Urothelium cell line (cell line): ENCODE data around the gene TPCN1.

Experiments
- DNase-seq: peaks from one replicate; pipeline ENCODE4 v3.0.0; 2011; ENCODE audit warnings: low spot score, mixed read lengths
- FAIRE-seq: peaks from 2 replicates; lab custom pipeline; 2011; peaks lifted over from hg19 to GRCh38; lab: Jason Lieb, UNC

The TPCN1 gene

DNA sequence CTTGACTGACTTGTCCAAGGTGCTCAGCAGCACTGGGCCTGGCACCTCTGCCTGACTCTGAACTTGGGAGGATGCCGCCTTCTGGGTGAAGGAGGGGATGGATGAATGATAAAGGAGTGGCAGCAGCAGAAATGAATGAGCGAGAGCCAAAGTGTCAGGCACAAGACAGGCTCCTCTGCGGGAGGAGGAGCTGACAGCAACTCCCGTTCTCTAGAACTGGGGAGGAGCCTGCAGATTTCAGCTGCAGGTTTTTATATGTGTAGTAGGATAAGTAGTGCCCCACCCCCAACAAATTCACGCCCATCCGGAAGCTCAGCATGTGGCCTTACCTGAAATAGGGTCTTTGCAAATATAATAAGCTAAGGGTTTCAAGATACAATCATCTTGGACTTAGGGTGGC, 80.5 kb downstream of the TPCN1 start:
- no peak for FAIRE-seq
- no peak for DNase-seq

DNA sequence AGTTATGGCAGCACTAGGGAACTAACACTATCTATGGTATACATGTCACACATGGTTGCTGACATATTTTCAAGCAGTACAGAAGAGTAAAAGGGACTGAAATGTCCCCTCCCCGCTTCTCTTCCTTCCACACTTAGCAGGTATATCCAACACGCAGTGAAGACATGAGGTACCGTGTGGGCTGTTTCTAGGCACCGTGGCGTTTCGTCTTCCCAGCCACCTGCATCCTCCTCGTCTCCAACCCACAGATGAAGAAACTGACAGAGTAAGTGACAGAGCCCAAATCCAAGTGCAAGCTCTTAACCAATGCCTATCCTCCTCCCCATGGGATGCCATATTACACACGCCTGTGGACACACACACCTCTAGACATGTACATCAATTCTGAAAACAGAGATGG, 81.2 kb downstream of the TPCN1 start:
- no peak for FAIRE-seq

GRCh38 chr12:113302886-113303640, 81.8 kb downstream of the TPCN1 start:
- FAIRE-seq (peak; percentile 61), DNase-seq (no peak)

More for the DNA sequence above, 81.2 kb downstream of the TPCN1 start:
- DNase-seq = no peak

DNA sequence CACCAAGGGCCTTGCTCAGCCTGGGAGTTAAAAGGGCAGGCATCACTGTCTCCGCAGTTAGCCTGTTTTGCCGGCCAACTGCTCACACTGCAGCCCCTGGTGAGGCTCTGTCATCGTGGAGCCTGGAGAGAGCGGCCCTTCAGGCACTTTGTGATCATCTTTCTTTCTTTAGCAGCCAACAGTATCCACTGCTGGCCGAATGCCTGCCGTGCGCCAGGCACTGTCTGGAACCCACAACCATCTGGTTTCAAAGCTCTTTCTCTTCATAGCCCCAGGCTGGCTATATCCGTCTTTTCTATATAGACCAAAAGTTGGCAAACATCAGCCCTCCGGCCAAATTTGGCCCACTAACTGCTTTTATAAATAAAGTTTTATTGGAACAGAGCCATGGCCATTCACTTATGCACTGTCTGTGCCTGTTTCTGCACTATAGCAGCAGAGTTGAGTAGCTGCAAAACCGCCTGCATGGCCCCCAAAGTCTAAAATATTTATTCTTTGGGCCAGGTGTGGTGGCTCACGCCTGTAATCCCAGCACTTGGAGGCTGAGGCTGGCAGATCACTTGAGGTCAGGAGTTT, 84.1 kb downstream of the TPCN1 start:
- DNase-seq (no peak), FAIRE-seq (no peak)

DNA sequence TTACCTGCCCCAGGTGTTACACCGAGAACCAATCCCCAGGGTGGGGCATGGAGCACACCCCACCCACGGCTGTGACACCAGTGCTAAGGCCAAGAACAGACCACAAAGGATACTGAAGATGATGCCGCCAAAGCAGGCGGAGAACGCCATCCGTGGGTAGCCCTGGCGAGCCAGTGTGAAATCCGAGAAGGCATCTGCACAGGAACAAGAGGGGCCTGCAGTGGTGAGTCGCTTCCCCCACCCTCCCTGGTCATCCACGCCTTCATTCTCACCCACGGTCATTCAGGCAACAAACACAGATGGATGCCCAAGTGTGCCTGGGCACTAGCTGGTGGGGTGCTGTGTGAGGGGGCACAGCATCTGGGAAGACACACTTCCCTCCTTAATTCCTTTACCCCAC, 85.1 kb downstream of the TPCN1 start:
- FAIRE-seq (no peak), DNase-seq (no peak)

GRCh38 chr12:113310489-113310888, 89.2 kb downstream of the TPCN1 start:
- DNase-seq = no peak
- no peak for FAIRE-seq

- no peak for DNase-seq
Measured at GRCh38 chr12:113314121-113314529, 92.9 kb downstream of the TPCN1 start.

GRCh38 chr12:113315358-113315757, 94.1 kb downstream of the TPCN1 start:
- FAIRE-seq (no peak), DNase-seq (no peak)

More at GRCh38 chr12:113314121-113314529, 92.9 kb downstream of the TPCN1 start:
- FAIRE-seq = no peak

GRCh38 chr12:113316155-113316554, 94.9 kb downstream of the TPCN1 start:
- FAIRE-seq (no peak), DNase-seq (no peak)

- FAIRE-seq = no peak
Measured at GRCh38 chr12:113317122-113317521, 95.9 kb downstream of the TPCN1 start.

DNA sequence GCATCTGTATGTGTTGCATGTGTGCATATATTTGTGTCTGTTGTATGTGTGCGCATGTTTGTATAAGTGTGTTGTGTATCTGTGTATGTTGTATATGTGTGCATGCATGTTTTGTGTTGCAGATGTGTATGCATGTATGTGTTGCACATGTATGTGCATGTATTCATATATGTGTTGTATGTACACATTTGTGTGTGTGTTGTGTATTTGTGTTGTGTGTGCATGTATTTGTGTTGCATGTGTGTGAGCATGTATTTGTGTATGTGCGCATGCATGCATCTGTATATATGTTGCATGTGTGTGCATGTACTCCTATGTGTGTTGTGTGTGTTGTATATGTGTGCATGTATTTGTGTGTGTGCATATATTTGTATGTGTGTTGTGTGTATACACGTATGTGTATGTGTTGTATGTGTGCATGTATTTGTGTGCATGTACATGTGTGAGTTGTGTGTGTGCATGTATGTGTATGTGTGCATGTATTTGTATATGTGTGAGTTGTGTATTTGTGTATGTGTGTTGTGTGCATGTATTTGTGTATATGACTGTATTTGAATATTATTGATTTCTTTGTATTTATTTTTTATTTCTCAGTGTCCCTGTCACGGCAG, 96.9 kb downstream of the TPCN1 start:
- no peak for DNase-seq
- FAIRE-seq = peak; percentile 97

More at GRCh38 chr12:113317122-113317521, 95.9 kb downstream of the TPCN1 start:
- no peak for DNase-seq

DNA sequence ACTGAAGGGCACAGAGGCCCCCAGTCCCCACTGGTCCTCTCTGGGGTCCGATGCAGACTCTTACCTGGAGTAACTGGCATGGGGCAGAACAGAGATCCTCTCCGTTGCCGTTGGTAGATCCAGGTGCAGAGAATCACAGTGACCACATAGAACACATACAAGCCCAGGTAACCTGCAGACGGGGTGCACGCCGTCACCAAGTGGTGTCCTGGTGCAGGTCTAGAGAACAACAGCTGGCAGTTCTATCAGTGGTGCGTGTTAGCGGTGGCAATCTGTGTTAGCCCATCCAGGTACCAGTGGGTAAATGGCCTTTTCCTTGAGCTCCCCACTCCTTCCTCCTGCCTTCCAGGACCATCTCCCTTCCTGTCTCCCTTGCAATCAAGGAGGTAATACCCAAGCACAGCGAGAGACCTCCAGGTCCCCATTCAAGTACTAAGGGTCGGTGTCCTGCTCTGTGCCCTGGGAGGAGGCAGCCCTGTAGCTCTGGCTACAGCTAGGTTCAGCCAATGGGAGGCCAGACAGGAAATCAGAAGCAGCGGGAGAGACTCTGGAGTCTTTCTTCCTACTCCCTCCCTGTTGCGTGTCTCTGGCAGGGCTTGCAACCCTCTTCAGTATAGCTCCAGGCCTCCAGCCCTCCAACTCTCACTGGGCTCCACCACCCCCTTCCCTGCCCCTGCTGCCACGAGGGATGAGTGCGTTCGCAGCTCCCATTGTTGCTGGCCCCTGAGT, 97.8 kb downstream of the TPCN1 start:
- FAIRE-seq = no peak

DNA sequence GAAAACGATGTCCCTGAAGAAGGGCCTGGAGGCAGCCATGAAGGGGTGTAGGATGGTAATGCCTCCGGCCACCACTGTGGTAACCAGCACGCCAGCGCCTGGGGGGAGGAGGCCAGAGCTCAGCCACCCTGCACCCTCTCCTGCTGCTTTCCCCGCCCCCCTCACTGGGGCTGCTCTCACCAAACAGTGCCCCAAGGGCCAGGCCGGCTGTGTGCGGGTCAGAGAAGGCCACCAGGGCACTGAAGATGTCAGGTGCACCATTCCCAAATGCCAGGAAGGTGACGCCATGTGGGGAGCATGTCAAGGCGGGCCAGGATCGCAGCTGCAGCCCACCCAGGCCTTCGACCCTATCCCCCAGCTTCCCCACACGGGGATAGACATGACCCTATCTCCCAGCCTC, 99.1 kb downstream of the TPCN1 start:
- no peak for FAIRE-seq
- DNase-seq = no peak

More for the DNA sequence above, 97.8 kb downstream of the TPCN1 start:
- no peak for DNase-seq

DNA sequence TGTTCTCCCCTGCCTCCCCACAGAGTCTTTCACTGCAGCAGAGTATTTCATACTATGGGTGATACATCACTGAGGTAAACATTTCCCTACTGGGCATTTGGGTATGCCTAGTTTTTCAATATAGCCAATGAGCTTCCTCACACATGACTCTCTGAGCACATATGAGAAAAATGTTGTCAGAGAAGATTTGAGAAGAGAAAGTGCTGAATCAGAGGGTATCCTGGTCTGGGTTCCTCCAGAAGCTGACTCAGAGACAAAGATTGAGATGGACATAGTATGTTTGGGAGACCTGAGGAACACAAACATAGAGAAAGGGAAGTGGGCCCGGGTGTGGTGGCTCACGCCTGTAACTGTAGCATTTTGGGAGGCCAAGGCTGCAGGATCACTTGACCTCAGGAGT, 101.1 kb downstream of the TPCN1 start:
- DNase-seq (no peak), FAIRE-seq (no peak)

DNA sequence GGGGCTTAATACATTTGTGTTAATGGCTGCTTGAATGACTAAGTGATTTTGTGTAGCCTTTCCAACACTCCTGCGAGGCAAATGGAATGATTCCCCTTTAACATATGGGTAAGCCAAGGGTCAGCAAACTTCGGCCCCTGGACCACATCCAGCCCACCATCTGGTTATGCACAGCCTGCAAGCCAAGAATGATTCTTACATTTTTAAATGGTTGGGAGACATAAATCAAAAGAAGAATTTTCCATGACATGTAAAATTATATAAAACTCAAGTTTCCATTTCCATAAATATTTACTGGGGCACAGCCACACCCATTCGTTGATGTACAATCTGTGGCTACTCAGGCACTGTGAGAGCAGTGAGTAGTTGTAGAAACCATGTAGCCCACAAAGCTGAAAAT, 104.7 kb downstream of the TPCN1 start:
- no peak for DNase-seq
- FAIRE-seq = no peak

GRCh38 chr12:113326775-113327395, 105.6 kb downstream of the TPCN1 start:
- FAIRE-seq = no peak
- no peak for DNase-seq

GRCh38 chr12:113328368-113328889, 107.2 kb downstream of the TPCN1 start:
- no peak for FAIRE-seq
- DNase-seq = no peak

GRCh38 chr12:113329022-113329790, 107.9 kb downstream of the TPCN1 start:
- DNase-seq (no peak), FAIRE-seq (no peak)

DNA sequence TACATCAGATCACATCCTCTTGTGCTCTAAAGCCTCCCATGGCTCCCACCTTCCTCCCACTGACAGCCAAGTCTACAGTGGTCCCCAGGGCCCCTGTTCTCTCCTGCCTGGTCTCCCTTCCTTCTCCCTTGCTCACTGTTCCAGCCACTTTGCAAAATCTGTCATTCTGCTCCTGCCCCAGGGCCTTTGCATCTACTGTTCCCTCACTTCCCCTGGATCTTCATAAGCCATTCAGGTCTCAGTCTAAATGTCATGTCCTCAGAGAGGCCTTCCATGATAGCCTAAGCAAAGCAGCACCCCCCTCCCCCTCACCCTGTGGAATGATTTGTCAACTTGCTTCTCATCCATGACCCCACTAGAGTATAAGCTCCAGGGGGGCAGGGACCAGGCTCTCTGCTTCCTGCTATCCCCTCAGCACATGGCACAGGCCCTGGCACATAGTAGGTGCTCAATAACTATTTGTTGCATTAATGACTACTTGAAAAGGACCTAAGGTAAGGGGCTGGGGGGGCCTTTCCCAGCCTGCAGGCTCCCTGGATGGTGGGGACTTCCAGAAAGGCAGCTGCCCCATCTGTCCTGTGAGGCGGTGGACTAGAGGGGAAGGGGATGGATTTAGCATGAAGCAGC, 108.6 kb downstream of the TPCN1 start:
- no peak for DNase-seq
- FAIRE-seq = no peak

GRCh38 chr12:113330505-113330904, 109.2 kb downstream of the TPCN1 start:
- no peak for FAIRE-seq
- DNase-seq = no peak
